Measurements from ENCODE around the gene CCP110.

Gene CCP110

DNA sequence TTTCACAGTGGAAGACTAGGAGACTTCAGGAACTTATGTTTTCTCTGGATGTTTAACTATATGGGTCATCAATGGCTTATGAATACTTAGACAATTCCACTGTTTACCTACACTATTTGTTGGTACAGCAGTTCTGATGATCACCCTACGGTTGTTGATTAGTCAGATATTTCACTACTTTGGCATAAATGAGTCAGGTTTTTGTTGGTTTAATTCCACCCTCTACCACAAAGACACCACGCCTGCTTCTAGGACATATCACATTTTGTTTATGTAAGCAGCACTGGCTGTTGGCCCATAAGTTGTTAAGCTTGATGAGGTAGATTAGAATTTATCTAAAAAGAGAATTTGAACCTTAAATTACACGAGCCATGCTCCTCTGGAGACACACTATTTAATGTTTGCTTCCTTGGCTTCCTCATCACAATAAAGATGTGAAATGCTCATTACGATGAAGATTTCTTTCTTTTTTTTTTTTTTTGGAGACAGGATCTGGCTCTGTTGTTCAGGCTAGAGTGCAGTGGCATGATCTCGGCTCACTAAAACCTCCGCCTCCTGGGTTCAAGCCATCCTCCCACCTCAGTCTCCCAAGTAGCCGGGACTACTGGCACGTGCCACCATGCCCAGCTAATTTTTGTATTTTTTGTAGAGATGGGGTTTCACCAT lies 6.2 kb upstream of the CCP110 start:
- peak; percentile 9 for DNase-seq (ENCODE audit: low read depth)
- in situ Hi-C loops (cut with HindIII; ENCODE audit: low sequenced_read_pairs), result loop anchor here (10.0 kb wide), 1 partner anchor 353 kb away; the partner anchor contains the start of gene SYT17
- H3K4me3 ChIP-seq (ENCODE audit: low read depth, low read length), result no peak overlapping the region
- no peak for TF ChIP-seq CTCF (IDR thresholded peaks at IDR 0.05; ENCODE audit: low read depth, low read length, missing control alignments)

GRCh38 chr16:19518388-19518787 lies 5.4 kb upstream of the CCP110 start:
- in situ Hi-C loops (cut with HindIII; ENCODE audit: low sequenced_read_pairs), result loop anchor here (10.0 kb wide), 1 partner anchor 354 kb away; the partner anchor contains the start of gene SYT17

GRCh38 chr16:19520861-19521331 lies 2.8 kb upstream of the CCP110 start:
- H3K4me3 ChIP-seq (ENCODE audit: low read depth, low read length), result peak overlapping the region; percentile 73
- in situ Hi-C loops (cut with HindIII; ENCODE audit: low sequenced_read_pairs), result no loop called here
- TF ChIP-seq CTCF (IDR thresholded peaks at IDR 0.05; ENCODE audit: low read depth, low read length, missing control alignments), result no peak
- no peak for DNase-seq (ENCODE audit: low read depth)

More at GRCh38 chr16:19518388-19518787, 5.4 kb upstream of the CCP110 start:
- H3K4me3 ChIP-seq (ENCODE audit: low read depth, low read length), result no peak overlapping the region
- TF ChIP-seq CTCF (IDR thresholded peaks at IDR 0.05; ENCODE audit: low read depth, low read length, missing control alignments), result no peak
- DNase-seq (ENCODE audit: low read depth), result no peak

DNA sequence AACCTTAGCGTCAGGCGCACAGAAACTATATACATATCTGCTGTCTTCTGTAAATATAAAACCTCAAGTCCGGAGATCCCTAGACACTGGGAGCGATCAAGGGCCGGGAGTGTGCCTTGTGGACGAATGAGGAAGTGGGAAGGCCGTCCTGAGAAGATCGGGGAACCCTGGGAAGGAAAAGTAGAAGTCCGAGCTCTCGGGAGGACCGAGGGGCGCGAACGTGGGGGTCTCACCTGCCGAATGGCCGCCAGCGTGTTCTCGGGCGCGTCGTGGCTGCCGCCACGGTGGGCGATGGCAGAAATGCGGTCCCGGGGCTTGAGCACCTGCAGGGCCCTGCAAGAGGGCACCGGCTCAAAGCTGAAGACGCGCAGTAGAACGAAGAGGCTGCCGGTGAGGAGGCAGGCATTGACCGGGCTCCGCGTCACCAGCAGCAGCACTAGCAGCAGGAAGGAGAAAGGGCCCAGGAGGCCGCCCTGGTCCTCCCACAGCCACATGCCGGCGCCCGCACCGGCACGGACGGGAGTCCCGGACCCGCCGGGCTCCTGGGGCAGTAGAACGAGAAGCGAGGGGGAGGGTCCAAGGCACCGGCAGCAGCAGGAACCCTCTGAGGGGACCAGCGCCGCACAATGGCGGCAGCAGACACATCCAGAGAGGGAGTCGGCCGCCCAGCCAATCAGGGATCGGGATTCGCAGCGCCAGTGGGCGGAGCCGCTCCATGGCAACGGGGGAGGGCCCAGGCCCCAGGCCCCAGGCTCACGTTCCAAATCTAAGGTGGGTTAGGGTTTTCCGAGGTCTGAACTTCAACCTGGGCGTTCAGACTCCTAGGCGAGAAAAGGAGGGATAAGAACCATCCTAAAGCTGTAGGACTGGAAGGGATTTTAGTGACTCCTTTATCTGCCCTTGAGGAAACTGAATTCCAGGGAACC lies 2.0 kb upstream of the CCP110 start, which contains the start of gene GDE1:
Gene GDE1 (minus strand): TSS at position 628 of the 926 bp plus-strand sequence. CDS start 134 bp downstream, at position 494.
- in situ Hi-C loops (cut with HindIII; ENCODE audit: low sequenced_read_pairs), result no loop called here
- peak within 1 kb of the TSS; percentile 73 for H3K4me3 ChIP-seq (ENCODE audit: low read depth, low read length)
- DNase-seq (ENCODE audit: low read depth), result peak; percentile 63
- TF ChIP-seq CTCF (IDR thresholded peaks at IDR 0.05; ENCODE audit: low read depth, low read length, missing control alignments), result peak; percentile 37

DNA sequence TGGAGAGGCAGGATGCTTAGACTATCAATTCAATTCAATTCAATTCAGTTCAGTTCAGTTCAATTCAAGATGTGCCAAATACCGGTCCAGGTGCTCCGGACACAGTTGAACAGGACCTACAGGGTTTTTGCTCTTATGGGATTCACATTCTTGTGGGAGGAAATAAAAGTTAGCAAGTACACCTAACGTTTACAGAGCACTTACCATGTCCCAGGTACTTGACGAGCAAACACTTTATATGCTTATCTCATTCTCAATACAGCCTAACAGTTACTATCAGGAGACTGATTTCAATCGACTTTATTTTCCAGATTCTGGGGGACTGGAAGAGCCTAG lies 1.4 kb upstream of the CCP110 start:
- H3K4me3 ChIP-seq (ENCODE audit: low read depth, low read length), result peak overlapping the region; percentile 73
- in situ Hi-C loops (cut with HindIII; ENCODE audit: low sequenced_read_pairs), result no loop called here

More for the DNA sequence above, 1.4 kb upstream of the CCP110 start:
- no peak for TF ChIP-seq CTCF (IDR thresholded peaks at IDR 0.05; ENCODE audit: low read depth, low read length, missing control alignments)
- no peak for DNase-seq (ENCODE audit: low read depth)
